GM21528 (cell line): Measurements from ENCODE around the gene SPATA24.
A peak's percentile ranks its signal among the peaks of the same experiment; 100 is the strongest.
"Not testable (repeated sequence)": the region's sequence is repeated elsewhere in the genome, so short reads cannot be mapped to it uniquely, and the experiment has no call there.

Source experiments
- ATAC-seq: cut with Tn5 transposase; IDR thresholded peaks from one replicate; pipeline ENCODE4 v1.9.1; 2021; ENCODE audit warnings: mild to moderate bottlenecking, moderate library complexity; ENCODE audit not compliant: unreplicated experiment, low FRiP score

The SPATA24 gene

GRCh38 chr5:139417214-139417613, 13.3 kb upstream of the SPATA24 start:
- ATAC-seq = no peak

GRCh38 chr5:139416651-139417050, 12.8 kb upstream of the SPATA24 start:
- ATAC-seq = no peak

DNA sequence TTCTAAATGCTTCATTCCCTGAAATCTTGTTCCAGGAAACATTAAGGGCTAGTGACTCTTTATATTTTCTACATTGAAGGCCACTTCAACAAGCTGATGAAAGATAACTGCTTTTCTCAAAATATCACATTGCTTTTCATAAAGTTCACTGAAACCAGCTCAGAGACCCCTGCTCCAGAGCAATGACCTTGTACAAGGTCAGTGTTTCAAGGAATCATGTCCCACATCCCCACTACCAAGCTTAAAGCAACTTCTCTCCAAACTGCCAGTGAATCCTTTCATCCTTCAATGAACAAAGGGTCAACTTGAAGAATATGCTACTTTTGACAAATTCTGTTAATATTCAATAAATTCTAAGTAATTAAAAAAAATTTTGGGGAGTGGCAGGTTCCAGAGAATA, 12.0 kb upstream of the SPATA24 start:
- no peak for ATAC-seq

DNA sequence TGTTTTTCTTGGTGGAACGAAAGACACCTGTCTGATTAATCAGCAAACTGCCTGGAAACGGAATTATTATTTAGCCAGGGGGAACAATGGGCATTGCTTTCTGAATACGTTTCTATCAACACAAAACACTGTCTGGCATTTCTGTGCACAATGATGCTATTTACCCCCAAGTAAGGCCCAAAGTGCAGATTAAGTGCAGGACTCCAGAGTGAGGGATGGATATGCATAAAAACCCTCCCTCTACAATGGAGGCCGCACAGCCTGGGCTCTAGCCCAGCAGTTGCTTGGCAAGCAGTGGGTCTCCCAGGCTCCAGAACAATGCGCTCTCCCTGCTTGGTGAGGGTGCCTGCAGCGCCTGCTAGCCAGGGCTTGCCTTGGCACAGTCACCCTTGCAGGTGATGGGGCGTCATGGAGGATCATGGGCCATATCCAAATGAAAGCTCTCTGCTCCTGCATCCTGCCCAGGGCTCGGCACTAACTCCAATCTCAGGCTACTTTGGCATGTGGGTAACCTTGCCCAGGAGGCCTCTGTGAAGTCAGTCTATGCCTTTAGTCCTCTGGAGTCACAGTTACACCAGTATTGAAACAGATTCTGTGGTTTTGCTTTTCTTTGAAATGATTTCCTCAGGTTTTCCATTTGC, 11.5 kb upstream of the SPATA24 start:
- ATAC-seq = no peak

DNA sequence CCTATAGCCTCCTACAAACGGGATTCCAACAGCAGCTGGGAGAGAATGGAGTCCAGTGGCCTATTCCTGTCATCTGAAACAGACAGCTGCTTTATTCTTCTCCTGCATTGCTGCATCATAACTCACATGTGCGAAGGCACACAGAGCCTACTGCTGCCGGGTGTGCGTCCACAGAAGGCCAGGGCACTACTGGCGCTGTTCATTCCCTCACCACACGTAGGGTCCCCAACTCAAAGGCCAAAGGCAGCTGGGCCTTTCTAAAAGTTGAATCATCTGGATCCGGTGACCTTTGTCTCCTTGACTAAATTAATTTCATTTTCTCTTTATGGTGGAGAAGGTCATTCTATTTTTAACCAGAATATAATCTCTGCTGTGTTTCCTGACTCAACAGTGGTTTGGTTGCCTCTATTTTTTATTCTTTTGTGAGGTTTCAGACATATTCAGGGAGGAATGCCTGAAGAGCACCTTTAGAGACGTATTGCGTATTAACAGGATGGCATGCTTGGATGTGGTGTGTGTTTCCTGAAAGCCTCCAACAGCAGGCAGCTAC, 10.8 kb upstream of the SPATA24 start:
- ATAC-seq = no peak

DNA sequence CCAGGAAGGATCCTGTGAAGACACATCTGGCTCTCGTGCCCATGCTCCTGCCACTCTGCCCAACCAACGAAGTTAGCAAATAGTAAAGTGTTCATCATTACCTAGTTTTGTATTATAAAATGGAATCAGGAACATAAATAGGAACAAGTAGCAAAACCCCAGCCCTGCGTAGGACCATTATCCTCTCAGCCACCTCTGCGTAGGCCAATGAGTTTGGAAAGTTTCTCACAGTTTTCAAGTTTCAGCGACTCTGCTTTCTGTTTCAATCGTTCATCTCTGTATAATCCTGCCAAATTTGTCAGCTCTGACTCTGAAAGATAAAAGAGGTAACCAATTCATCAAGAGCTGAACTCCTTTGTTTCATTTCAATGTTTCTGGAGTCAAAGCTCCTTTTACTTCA, 10.1 kb upstream of the SPATA24 start:
- ATAC-seq = no peak

DNA sequence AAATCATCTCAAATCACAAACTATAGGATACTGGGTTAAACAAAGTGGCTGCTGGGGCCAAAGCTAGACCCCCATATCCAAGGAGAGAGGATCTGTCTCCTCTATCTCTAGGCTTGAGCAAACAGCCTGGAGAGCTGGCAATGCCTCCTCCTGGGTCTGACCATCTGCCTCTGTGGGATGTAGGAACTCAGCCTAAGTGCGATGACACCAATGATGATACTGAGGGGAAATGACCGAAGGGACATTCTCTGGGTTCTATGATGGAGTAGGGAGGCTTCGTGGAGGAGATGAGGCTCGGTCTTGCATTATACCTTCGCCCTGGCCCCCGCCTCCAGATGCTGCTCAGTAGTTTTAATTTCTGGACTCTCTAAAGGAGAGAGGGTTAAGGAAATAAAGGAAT, 9.3 kb upstream of the SPATA24 start:
- no peak for ATAC-seq

DNA sequence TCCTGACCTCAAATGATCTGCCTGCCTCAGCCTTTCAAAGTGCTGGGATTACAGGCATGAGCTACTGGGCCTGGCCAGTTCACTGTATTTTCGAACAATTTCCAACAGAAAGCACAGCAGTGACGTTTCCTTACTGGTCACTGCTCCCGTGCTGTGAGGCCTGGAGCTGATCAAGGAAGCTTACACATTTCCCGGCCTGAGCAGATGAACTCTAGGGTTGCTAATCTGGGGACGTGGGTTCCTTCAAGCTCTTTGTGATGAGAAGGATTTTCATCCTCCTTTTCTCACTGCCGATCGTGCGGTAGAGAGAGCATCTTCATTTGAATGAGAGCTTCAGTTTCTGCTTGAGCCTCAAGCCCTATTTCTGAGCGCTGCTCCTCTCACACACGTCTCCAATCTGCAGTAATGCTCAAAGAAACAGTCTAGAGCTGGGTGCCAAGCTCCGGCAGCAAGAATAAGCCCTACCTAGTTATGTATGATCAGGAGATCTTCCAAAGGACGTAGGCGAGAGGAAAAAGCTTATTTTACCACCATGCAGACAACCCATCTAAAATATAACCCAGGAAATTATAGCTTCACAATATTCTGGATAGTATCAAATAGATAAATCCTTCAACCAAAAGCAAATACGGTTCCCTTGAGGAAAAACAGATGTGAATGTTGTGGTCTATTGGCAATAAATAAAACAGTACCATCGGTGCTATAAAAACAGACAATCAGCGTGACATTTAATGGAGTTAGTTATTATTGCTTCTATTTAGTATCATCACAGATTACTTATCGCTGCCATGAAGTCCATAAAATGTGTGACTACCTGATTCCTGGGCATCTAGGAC, 7.3 kb upstream of the SPATA24 start:
- no peak for ATAC-seq

DNA sequence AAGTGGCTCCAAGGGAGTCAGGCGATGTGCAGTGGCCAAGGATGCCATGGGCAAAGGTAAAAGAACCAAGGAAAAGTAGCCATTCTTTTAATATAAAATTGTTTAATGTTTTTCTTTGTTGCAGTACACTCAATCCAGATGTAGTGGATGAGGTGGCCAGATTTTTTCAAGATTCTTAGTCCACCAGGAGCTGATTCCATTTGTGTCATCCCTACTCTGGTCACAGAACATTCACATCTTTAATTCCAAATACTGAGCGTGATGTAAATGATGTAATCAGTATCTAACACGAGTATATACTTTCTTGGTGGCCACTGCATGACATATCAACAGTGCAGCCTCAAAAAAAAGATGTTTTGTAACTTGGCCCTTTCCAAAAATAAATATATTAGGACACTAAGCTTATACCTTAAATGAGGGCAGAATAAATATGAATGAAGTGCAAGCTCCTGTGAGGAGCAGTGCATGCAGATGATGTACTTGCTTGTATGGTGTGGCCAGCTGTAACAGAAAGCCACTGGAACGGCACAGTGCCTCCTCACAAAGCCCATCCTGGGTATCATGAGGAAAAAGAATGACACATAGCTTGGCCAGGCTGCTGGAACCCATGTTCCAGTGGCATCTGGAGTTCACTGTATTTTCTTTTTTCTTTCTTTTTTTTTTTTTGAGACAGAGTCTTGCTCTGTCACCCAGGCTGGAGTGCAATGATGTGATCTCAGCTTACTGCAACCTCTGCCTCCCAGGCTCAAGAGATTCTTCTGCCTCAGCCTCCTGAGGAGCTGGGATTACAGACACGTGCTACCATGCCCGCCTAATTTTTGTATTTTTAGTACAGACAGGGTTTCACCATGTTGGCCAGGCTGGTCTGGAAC, 6.5 kb upstream of the SPATA24 start:
- no peak for ATAC-seq

GRCh38 chr5:139409116-139409515, 5.2 kb upstream of the SPATA24 start:
- not testable (repeated sequence) for ATAC-seq

DNA sequence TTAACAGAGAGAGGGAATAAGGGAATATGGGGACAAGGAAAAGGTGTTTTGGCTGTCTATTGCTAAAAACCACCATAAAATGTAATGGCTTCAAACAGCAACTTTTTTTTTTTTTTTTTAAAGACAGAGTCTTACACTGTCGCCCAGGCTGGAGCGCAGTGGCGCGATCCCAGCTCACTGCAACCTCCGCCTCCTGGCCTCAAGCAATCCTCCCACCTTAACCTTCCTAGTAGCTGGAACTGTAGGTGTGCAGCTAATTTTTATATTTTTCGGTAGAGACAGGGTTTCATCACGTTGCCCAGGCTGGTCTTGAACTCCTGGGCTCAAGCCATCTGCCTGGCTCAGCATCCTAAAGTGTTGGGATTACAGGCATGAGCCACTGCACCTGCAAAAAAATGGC, 4.3 kb upstream of the SPATA24 start:
- no peak for ATAC-seq

GRCh38 chr5:139407517-139407916, 3.6 kb upstream of the SPATA24 start:
- no peak for ATAC-seq

DNA sequence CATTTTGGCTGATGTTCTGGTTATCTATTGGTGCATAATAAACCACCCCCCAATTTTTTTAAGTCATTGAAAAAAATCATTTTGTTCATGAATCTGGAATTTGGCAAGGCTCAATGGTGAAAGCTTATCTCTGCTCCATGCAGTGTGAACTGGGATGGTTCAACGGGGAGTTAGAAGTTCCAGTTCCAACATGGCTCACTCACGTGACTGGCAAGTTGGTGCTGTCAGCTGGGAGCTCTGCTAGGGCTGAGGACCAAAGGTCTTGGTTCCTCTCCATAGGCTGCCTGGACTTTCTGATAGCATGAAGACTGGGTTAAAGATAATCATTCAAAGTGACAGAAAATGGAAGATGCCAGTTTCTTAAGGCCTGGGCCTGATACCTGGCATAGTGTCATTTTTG, 3.1 kb upstream of the SPATA24 start:
- ATAC-seq = no peak

DNA sequence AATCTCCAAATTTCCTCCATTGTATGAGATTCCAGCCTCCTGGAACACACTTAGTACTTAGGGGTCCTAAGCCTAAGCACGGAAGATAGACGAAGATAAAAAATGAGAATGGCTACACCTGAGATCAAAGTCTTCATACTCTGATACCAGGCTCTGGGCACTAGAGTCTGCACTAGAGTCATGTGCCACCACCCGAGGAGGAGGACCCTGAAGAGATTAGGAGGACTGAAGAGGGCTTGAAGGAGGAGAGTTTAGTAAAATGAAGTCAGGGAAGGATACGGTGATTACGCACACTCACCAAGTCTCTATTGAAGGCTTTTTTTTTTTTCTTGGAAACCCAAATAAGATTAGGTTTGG, 573 bp upstream of the SPATA24 start:
- no peak for ATAC-seq

DNA sequence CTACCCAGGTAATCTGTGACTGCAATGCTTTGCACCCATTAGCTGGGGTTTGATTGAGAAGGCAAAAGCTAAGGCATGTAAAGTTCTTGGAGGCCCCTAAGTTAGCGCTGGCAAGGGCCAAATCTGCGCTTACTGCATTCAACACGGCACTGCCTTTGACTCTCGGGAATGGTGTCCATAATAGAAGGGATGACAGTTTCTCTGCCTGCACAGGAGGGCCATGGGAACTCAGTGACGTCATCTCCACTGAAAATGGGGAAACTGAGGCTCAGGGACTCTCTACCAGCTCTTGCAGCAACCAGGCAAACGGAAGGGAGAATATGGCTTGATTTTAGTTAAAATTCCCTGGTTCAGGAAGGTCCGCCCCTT, 487 bp downstream of the SPATA24 start:
- ATAC-seq = peak; percentile 0

DNA sequence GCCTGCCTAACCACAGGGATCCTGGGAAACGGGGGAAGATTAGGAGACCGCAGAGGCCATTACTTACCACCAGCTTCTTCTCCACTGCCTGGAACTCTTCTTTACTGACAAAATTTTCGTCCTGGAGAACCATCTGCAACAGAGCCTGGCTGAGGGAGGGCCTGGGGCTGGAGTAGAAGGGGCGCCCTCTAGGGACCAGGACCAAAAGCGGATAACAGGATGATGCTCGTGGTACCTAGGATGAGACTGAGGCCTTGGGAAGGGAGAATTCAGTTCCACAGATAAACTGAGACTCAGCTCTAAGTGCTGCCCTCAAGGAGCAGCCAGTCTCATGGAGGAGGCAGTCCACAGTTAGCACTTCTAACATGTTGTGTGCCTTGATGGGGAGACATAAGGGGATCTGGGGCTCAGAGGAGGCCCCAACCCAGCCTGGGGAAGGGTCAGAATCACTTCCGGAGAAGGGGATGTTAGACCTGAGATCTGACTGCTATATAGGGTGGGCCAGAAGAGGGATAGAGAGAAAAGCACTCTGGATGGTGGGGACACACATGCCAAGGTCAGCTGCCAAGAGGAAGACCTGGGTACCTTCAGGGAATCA, 1.2 kb downstream of the SPATA24 start:
- ATAC-seq = no peak

DNA sequence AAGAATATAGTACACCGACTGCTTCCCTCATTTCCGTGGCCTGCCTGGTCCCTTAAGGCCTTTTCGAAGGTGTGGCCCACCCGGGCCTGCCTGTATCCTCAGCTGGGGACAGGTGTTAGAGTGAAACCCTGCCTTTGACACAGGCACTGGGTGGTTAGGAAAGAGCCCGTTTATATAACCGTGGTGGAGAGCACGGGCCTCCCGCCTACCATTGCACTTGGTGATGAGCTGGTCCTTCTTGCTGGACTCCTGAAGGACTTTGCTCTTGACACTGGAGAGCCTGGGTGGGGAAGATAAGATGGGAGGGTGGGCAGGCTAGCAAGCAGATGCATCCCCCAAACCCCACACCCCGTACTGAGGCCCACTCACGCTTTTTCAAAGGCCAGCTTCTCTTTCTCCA, 2.3 kb downstream of the SPATA24 start:
- ATAC-seq = no peak

DNA sequence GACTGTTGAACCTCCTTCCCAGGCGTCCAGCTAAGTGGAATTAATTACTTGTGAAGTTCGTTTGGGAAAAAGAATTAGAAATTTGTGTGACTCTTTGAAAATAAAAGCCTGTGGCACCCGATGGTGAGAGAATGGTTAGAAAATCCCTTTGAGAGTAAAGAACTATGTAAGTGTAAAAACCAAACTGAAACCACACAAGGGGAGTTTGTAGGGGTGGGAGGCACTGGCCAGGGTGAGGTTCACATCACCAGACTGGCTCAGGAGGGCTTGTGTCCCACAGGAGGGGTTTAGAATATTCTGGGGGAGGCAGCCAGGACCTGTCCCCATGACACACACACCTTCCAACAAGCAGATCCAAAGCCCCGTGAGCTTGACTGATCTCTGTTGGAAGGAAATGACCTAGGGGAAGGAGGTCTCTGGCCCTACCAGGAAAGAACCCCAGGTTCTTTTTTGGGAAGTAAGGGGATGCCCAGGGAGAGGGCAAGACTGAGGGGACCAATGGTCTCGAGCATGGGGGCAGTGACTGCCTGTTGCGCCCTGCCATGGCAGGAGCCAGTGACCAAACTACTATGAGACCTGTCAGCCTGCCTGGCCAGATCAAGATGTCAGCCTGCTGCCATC, 4.3 kb downstream of the SPATA24 start:
- ATAC-seq = no peak

- ATAC-seq = no peak
Observed at GRCh38 chr5:139397921-139398320, 6.0 kb downstream of the SPATA24 start.

GRCh38 chr5:139396691-139397090, 7.2 kb downstream of the SPATA24 start:
- ATAC-seq = no peak
